Osteoblast (primary cell): ENCODE measurements around the gene SPESP1. TPM values are rescaled to one million over a fixed set of nuclear protein-coding genes. Genes with fewer than 3 reads are reported as not detected.

Experiments
- DNase-seq: peaks from one replicate; pipeline ENCODE4 v3.0.0; 2011; ENCODE audit warnings: low spot score, mixed read lengths; ENCODE audit not compliant: insufficient read length; ENCODE audit errors: missing footprints
- H2AFZ ChIP-seq: 2 replicates; pipeline ENCODE4 v1.6.0; 2011; ENCODE audit warnings: mild to moderate bottlenecking, low read length
- H3K27ac ChIP-seq: 2 replicates; pipeline ENCODE4 v1.5.1; 2011; ENCODE audit warnings: mild to moderate bottlenecking, low read depth, low read length, moderate library complexity
- H3K27me3 ChIP-seq: 2 replicates; pipeline ENCODE4 v1.6.0; 2012; ENCODE audit warnings: mild to moderate bottlenecking, control low read depth, inconsistent platforms, low read length, moderate library complexity; ENCODE audit not compliant: insufficient read depth
- H3K36me3 ChIP-seq: 2 replicates; pipeline ENCODE4 v1.5.1; 2011; ENCODE audit warnings: mild to moderate bottlenecking, low read length, control low read depth, moderate library complexity; ENCODE audit not compliant: insufficient read depth
- H3K4me1 ChIP-seq: 2 replicates; pipeline ENCODE4 v1.5.1; 2011; ENCODE audit warnings: mild to moderate bottlenecking, low read length, control low read depth, moderate library complexity; ENCODE audit not compliant: insufficient read depth
- H3K4me2 ChIP-seq: 2 replicates; pipeline ENCODE4 v1.6.0; 2011; ENCODE audit warnings: mild to moderate bottlenecking, low read length; ENCODE audit not compliant: insufficient read depth
- H3K4me3 ChIP-seq: fragments of 200-600 bp; sonication (generic); 3 replicates; pipeline ENCODE4 v1.5.1; 2012; ENCODE audit warnings: mild to moderate bottlenecking, low read length, inconsistent platforms; ENCODE audit not compliant: insufficient read depth
- H3K79me2 ChIP-seq: 2 replicates; pipeline ENCODE4 v1.6.0; 2012; ENCODE audit warnings: mild to moderate bottlenecking, low read length, control low read depth, inconsistent platforms; ENCODE audit not compliant: insufficient read depth
- H3K9me3 ChIP-seq: 2 replicates; pipeline ENCODE4 v1.5.1; 2011; ENCODE audit warnings: low read depth, low read length, control low read depth
- H4K20me1 ChIP-seq: 2 replicates; pipeline ENCODE4 v1.6.0; 2012; ENCODE audit warnings: mild to moderate bottlenecking, low read length, control low read depth; ENCODE audit not compliant: insufficient read depth
- CTCF ChIP-seq: IDR thresholded peaks from 2 replicates; pipeline ENCODE4 v1.5.1; 2011; ENCODE audit warnings: mild to moderate bottlenecking, low read depth, low read length, moderate library complexity; ENCODE audit errors: extremely low read depth
- total RNA-seq: library from RNA; depleted of rRNA; stranded (reverse); fragments of >200 nt; gene quantifications from 2 replicates; pipeline ENCODE4 v1.2.3, GENCODE V29; 2012

Gene SPESP1
- total RNA-seq, 1 donor: 2.9 TPM

DNA sequence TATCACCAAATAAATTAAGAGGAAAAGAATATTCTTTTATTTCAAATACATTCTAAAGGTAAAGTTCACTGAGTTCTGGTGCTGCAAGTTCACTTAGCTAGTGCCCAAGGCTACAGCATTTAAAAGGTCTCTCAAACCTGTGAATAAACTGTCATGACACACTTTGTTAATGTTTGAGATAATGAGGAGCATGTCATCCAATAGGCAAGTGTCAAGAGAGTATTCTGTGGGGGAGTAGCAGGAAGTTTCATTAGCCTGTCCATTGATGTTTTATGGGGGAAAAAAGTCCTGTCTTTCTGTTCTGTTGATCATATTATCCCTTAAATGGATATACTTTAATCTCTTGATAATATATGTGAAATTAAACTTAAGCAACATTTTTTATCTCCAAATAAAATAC, 4.0 kb downstream of the SPESP1 start:
- Histone ChIP-seq H3K4me2 (no peak overlapping the region), H3K9me3 (no peaks in the 10 kb centered on the region), H3K36me3 (no peaks in the 10 kb centered on the region), H2AFZ (no peak overlapping the region), H3K4me3 (no peak overlapping the region), H3K4me1 (no peaks in the 10 kb centered on the region), H3K27me3 (peaks cover 22% of the 10 kb centered on the region), H3K27ac (no peak overlapping the region), H3K79me2 (no peaks in the 10 kb centered on the region), H4K20me1 (no peaks in the 10 kb centered on the region)
- no peak for TF ChIP-seq CTCF
- DNase-seq: no peak

DNA sequence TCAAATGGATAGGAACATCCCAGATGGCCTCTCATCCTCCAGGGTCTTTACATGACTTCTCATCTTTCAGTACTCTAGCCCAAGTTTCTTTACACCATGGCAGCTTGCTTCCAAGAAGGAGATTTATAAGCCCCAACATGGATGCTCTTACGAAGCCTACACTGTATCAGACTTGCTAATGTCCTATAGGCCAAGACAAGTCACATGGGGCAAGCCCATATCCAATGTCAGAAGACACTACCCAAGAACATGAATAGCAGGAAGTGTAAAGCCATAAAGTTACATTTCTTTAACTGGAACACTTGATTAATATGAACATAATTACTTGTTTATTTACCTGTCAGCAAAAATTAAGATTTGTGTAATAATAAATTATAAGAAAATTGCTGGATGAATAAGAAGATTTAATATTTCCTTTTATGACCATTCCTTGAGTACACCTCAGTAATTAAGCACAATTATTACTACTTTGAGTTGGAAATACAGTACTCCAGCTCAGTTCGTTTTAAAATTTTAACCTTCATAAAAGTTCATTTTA, 5.1 kb downstream of the SPESP1 start:
- no peaks in the 10 kb centered on the region for H3K79me2 ChIP-seq
- H2AFZ ChIP-seq: no peak overlapping the region
- H3K27me3 ChIP-seq: peaks cover 30% of the 10 kb centered on the region
- H3K4me1 ChIP-seq: no peaks in the 10 kb centered on the region
- no peaks in the 10 kb centered on the region for H3K36me3 ChIP-seq
- H4K20me1 ChIP-seq: no peaks in the 10 kb centered on the region
- TF ChIP-seq CTCF: no peak
- H3K27ac ChIP-seq: no peak overlapping the region
- H3K9me3 ChIP-seq: no peaks in the 10 kb centered on the region
- no peak overlapping the region for H3K4me3 ChIP-seq
- DNase-seq: peak; percentile 34
- no peak overlapping the region for H3K4me2 ChIP-seq

DNA sequence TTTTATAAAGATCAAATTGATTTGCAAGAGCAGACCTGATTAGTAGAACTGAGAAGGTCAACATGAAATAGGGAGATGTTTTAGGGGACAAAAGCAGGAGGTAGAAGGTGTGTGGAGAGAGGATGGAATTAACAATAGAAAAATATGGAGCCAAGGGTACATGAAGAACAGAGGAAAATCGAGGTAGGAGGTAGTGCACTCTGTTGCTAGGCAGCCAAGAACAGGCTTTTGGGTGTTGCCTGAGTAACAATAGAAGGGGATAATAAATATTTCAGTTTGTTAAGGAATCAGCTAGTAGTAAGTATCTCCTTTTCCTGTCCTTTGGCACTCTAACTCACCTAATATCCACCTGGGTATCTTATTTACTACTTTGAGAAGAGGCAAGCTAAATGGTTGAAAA, 9.2 kb downstream of the SPESP1 start:
- Histone ChIP-seq H3K27ac (no peak overlapping the region), H3K9me3 (no peaks in the 10 kb centered on the region), H2AFZ (no peak overlapping the region), H3K4me1 (no peaks in the 10 kb centered on the region), H3K4me2 (no peak overlapping the region), H3K27me3 (peaks cover 45% of the 10 kb centered on the region), H3K79me2 (no peaks in the 10 kb centered on the region), H3K4me3 (no peak overlapping the region), H4K20me1 (no peaks in the 10 kb centered on the region), H3K36me3 (no peaks in the 10 kb centered on the region)
- DNase-seq: peak; percentile 26
- TF ChIP-seq CTCF: no peak

- TF ChIP-seq CTCF: no peak
- no peak for DNase-seq
- H3K4me1 ChIP-seq: no peaks in the 10 kb centered on the region
- H3K36me3 ChIP-seq: no peaks in the 10 kb centered on the region
- peaks cover 38% of the 10 kb centered on the region for H3K27me3 ChIP-seq
- no peak overlapping the region for H3K27ac ChIP-seq
- no peak overlapping the region for H3K4me3 ChIP-seq
- H3K79me2 ChIP-seq: no peaks in the 10 kb centered on the region
- H4K20me1 ChIP-seq: no peaks in the 10 kb centered on the region
- no peak overlapping the region for H3K4me2 ChIP-seq
- H3K9me3 ChIP-seq: no peaks in the 10 kb centered on the region
- H2AFZ ChIP-seq: no peak overlapping the region
Measured at GRCh38 chr15:68951813-68952212, 21.5 kb downstream of the SPESP1 start.
